ENCODE results near the gene TMEM255B. TPM values are rescaled to one million over a fixed set of nuclear protein-coding genes. Genes with fewer than 3 reads are reported as not detected.
A peak's percentile ranks its signal among the peaks of the same experiment; 100 is the strongest.

Gene TMEM255B
- total RNA-seq, 1 experiment from 2014 or later = 7.7 TPM

- BruUV-seq (replicated peaks) = no TSS peak
- ChIA-PET CTCF (no interaction called here), RAD21 (ENCODE audit: low non-redundant PET in 1 of 2, low total read pairs in 2 of 2, uncharacterized antibody in 2 of 2, unreplicated experiment in 2 of 2) (no interaction called here), POLR2A (no interaction called here)
- no peak overlapping the region for H3K9ac ChIP-seq (ENCODE audit: low read length)
- H3K4me3 ChIP-seq (replicated peaks in 1 of 2; ENCODE audit: low read depth in 1 of 2, low read length in 2 of 2) = no peak overlapping the region
- no peaks in the 10 kb centered on the region for H4K20me1 ChIP-seq (ENCODE audit: insufficient read depth)
- H2AFZ ChIP-seq (ENCODE audit: low read depth, low read length, poor library complexity, severe bottlenecking) = no peak overlapping the region
- H3K27me3 ChIP-seq (ENCODE audit: insufficient read depth, low read length) = no peaks in the 10 kb centered on the region
- TF ChIP-seq TCF7L2 (IDR thresholded peaks at IDR 0.05; ENCODE audit: borderline replicate concordance, extremely low read depth, insufficient read depth, insufficient read length) = no peak
- TF ChIP-seq, protein P1, sequence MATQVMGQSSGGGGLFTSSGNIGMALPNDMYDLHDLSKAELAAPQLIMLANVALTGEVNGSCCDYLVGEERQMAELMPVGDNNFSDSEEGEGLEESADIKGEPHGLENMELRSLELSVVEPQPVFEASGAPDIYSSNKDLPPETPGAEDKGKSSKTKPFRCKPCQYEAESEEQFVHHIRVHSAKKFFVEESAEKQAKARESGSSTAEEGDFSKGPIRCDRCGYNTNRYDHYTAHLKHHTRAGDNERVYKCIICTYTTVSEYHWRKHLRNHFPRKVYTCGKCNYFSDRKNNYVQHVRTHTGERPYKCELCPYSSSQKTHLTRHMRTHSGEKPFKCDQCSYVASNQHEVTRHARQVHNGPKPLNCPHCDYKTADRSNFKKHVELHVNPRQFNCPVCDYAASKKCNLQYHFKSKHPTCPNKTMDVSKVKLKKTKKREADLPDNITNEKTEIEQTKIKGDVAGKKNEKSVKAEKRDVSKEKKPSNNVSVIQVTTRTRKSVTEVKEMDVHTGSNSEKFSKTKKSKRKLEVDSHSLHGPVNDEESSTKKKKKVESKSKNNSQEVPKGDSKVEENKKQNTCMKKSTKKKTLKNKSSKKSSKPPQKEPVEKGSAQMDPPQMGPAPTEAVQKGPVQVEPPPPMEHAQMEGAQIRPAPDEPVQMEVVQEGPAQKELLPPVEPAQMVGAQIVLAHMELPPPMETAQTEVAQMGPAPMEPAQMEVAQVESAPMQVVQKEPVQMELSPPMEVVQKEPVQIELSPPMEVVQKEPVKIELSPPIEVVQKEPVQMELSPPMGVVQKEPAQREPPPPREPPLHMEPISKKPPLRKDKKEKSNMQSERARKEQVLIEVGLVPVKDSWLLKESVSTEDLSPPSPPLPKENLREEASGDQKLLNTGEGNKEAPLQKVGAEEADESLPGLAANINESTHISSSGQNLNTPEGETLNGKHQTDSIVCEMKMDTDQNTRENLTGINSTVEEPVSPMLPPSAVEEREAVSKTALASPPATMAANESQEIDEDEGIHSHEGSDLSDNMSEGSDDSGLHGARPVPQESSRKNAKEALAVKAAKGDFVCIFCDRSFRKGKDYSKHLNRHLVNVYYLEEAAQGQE (IDR thresholded peaks at IDR 0.05; ENCODE audit: low read depth) = peak; percentile 57
- no peaks in the 10 kb centered on the region for H3K36me3 ChIP-seq (ENCODE audit: control insufficient read depth in 1 of 2, insufficient read depth in 2 of 2, low read length in 2 of 2)
- intact Hi-C loops (cut with micrococcal nuclease) = no loop called here
- no peaks in the 10 kb centered on the region for H3K79me2 ChIP-seq (ENCODE audit: insufficient read depth, low read length)
- H3K4me1 ChIP-seq (ENCODE audit: control insufficient read depth in 1 of 2, insufficient read depth in 2 of 2, low read length in 2 of 2) = peaks cover 0 to 8% of the 10 kb centered on the region in 2 experiments; a peak in 2 of 4 replicates
- H3K4me2 ChIP-seq (ENCODE audit: low read length) = no peak overlapping the region
- H3K9me2 ChIP-seq (ENCODE audit: insufficient read depth) = no peaks in the 10 kb centered on the region
- ATAC-seq = peak; percentile 61
- DNase-seq (ENCODE audit: low read depth, low spot score) = no peak
- H3K9me3 ChIP-seq (ENCODE audit: control insufficient read depth in 1 of 2, insufficient read depth in 1 of 2, low read depth in 1 of 2, low read length in 2 of 2) = no peaks in the 10 kb centered on the region
- H3K27ac ChIP-seq (ENCODE audit: low read depth, low read length) = no peak overlapping the region
Measured at GRCh38 chr13:113777311-113778260, 18.6 kb downstream of the TMEM255B start.

GRCh38 chr13:113781571-113781970, 22.5 kb downstream of the TMEM255B start:
- ChIA-PET RAD21 (ENCODE audit: low non-redundant PET in 1 of 2, low total read pairs in 2 of 2, uncharacterized antibody in 2 of 2, unreplicated experiment in 2 of 2) (no interaction called here), POLR2A (no interaction called here), CTCF (no interaction called here)
- no peak overlapping the region for H3K4me3 ChIP-seq (replicated peaks in 1 of 2; ENCODE audit: low read depth in 1 of 2, low read length in 2 of 2)
- H3K27ac ChIP-seq (ENCODE audit: low read depth, low read length) = no peak overlapping the region
- H3K79me2 ChIP-seq (ENCODE audit: insufficient read depth, low read length) = no peaks in the 10 kb centered on the region
- H3K4me1 ChIP-seq (ENCODE audit: control insufficient read depth in 1 of 2, insufficient read depth in 2 of 2, low read length in 2 of 2) = peaks cover 12 to 16% of the 10 kb centered on the region in 2 experiments
- intact Hi-C loops (cut with micrococcal nuclease) = no loop called here
- no peak for ATAC-seq
- H3K27me3 ChIP-seq (ENCODE audit: insufficient read depth, low read length) = no peaks in the 10 kb centered on the region
- no peak overlapping the region for H2AFZ ChIP-seq (ENCODE audit: low read depth, low read length, poor library complexity, severe bottlenecking)
- no peak overlapping the region for H3K9ac ChIP-seq (ENCODE audit: low read length)
- no peak for DNase-seq (ENCODE audit: low read depth, low spot score)
- H3K9me3 ChIP-seq (ENCODE audit: control insufficient read depth in 1 of 2, insufficient read depth in 1 of 2, low read depth in 1 of 2, low read length in 2 of 2) = no peaks in the 10 kb centered on the region
- no peak overlapping the region for H3K4me2 ChIP-seq (ENCODE audit: low read length)
- no peaks in the 10 kb centered on the region for H4K20me1 ChIP-seq (ENCODE audit: insufficient read depth)
- H3K36me3 ChIP-seq (ENCODE audit: control insufficient read depth in 1 of 2, insufficient read depth in 2 of 2, low read length in 2 of 2) = no peaks in the 10 kb centered on the region
- H3K9me2 ChIP-seq (ENCODE audit: insufficient read depth) = no peaks in the 10 kb centered on the region
- no TSS peak for BruUV-seq (replicated peaks)
- TF ChIP-seq POLR2A (IDR thresholded peaks at IDR 0.05; ENCODE audit: borderline replicate concordance, extremely low read depth, insufficient read depth, insufficient read length) (no peak), TCF7L2 (IDR thresholded peaks at IDR 0.05; ENCODE audit: borderline replicate concordance, extremely low read depth, insufficient read depth, insufficient read length) (no peak), POLR2AphosphoS5 (IDR thresholded peaks at IDR 0.05; ENCODE audit: low read depth, low read length) (no peak), JUND (IDR thresholded peaks at IDR 0.05) (no peak), ZBTB33 (IDR thresholded peaks at IDR 0.05; ENCODE audit: extremely low read depth, insufficient replicate concordance, low read length) (no peak)
- TF ChIP-seq, protein P1 (IDR thresholded peaks at IDR 0.05; ENCODE audit: low read depth) = no peak
